ENCODE measurements around the gene DPP10.

DNA sequence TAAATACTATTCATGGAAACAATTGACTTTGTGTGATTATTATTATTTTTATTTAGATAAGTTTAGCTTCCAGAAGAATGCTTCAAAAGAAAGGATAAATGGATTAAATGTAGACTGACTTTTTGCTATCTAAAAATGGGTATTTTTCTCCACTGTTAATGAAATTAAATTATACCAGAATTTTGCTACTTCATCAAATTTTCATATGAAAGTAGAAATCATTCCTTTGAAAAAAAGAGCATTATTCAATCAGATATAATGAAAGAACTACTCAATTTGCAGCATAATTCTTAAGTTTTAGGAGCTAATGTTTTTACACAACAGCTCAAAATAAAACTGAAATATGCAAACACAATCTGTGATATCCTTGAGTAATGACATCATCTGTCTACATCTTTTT lies 1424.6 kb downstream of the DPP10 start:
- TF ChIP-seq CREB1 (IDR thresholded peaks at IDR 0.05; ENCODE audit: low read depth) (no peak), YY1 (IDR thresholded peaks at IDR 0.05; ENCODE audit: low read depth) (no peak), RAD21 (IDR thresholded peaks at IDR 0.05; ENCODE audit: low read depth) (no peak), CEBPB (IDR thresholded peaks at IDR 0.05) (no peak), EP300 (IDR thresholded peaks at IDR 0.05; ENCODE audit: borderline replicate concordance) (no peak)
- TF ChIP-seq, protein P1, sequence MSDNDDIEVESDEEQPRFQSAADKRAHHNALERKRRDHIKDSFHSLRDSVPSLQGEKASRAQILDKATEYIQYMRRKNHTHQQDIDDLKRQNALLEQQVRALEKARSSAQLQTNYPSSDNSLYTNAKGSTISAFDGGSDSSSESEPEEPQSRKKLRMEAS (IDR thresholded peaks at IDR 0.05), result no peak
- TF ChIP-seq, protein P2, sequence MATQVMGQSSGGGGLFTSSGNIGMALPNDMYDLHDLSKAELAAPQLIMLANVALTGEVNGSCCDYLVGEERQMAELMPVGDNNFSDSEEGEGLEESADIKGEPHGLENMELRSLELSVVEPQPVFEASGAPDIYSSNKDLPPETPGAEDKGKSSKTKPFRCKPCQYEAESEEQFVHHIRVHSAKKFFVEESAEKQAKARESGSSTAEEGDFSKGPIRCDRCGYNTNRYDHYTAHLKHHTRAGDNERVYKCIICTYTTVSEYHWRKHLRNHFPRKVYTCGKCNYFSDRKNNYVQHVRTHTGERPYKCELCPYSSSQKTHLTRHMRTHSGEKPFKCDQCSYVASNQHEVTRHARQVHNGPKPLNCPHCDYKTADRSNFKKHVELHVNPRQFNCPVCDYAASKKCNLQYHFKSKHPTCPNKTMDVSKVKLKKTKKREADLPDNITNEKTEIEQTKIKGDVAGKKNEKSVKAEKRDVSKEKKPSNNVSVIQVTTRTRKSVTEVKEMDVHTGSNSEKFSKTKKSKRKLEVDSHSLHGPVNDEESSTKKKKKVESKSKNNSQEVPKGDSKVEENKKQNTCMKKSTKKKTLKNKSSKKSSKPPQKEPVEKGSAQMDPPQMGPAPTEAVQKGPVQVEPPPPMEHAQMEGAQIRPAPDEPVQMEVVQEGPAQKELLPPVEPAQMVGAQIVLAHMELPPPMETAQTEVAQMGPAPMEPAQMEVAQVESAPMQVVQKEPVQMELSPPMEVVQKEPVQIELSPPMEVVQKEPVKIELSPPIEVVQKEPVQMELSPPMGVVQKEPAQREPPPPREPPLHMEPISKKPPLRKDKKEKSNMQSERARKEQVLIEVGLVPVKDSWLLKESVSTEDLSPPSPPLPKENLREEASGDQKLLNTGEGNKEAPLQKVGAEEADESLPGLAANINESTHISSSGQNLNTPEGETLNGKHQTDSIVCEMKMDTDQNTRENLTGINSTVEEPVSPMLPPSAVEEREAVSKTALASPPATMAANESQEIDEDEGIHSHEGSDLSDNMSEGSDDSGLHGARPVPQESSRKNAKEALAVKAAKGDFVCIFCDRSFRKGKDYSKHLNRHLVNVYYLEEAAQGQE (IDR thresholded peaks at IDR 0.05; ENCODE audit: low read depth), result no peak

All from Ishikawa (cell line).